Right atrium auricular region (tissue), 2 donors: ENCODE data around the gene ORAI2. TPM values are rescaled to one million over a fixed set of nuclear protein-coding genes. Genes with fewer than 3 reads are reported as not detected.
A peak's percentile ranks its signal among the peaks of the same experiment; 100 is the strongest.

Experiments
- DNase-seq: peaks from one replicate; pipeline ENCODE4 v3.0.0-alpha.2; 2019; ENCODE audit warnings: low spot score
- H3K27ac ChIP-seq, 2 donors: fragments of 200-600 bp; sonication (generic); 1 replicate in 1 of 2; 2 replicates in 1 of 2; pipeline ENCODE4 v1.5.1; 2016 to 2019
- H3K27me3 ChIP-seq, 2 donors: fragments of 200-600 bp; sonication (generic); one replicate each; pipeline versions ENCODE4 v1.5.1 to v1.6.0; 2017 to 2019
- H3K36me3 ChIP-seq: fragments of 200-600 bp; sonication (generic); one replicate; pipeline ENCODE4 v1.5.1; 2016
- H3K4me1 ChIP-seq, 2 donors: fragments of 200-600 bp; sonication (generic); one replicate each; pipeline versions ENCODE4 v1.5.1 to v1.6.0; 2017 to 2019
- H3K4me3 ChIP-seq, 2 donors: fragments of 200-600 bp; sonication (generic); 1 replicate in 1 of 2; 2 replicates in 1 of 2; pipeline ENCODE4 v1.5.1; 2017 to 2019; ENCODE audit warnings: mild to moderate bottlenecking in 1 of 2, moderate library complexity in 1 of 2
- H3K9me3 ChIP-seq, 2 donors: fragments of 200-600 bp; sonication (generic); one replicate each; pipeline ENCODE4 v1.5.1; 2019
- total RNA-seq, 2 donors: library from RNA; depleted of rRNA; stranded (reverse); fragments of >200 nt; gene quantifications; one replicate each; pipeline ENCODE4 v1.1.0, GENCODE V29; 2016
- TF ChIP-seq, protein P1 (sequence below), 2 donors: fragments of 200-600 bp; sonication (generic); IDR thresholded peaks; one replicate each; pipeline ENCODE4 v1.5.1; 2019; ENCODE audit warnings: antibody characterized with exemption in 2 of 2

Gene ORAI2
- total RNA-seq, 2 donors from 2014 or later, result 5.9 to 13.3 TPM

DNA sequence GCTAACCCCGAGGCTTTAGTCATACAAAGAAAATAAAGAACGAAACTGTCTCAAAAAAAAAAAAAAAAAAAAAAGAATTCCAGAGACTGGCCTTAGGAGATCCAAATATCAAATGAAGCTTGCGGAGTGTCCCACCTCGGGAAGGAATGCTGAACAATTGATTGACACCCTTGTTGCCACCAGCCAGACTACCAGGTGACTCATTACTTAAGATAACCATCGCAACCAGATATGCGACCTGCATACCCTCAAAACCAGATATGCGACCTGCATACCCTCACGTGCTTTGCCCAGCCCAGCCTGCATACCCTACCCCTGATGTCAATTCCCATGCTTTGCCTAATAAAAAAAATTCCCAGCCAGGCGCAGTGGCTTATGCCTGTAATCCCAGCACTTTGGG, 39.9 kb upstream of the ORAI2 start:
- Histone ChIP-seq H3K9me3 (no peaks in the 10 kb centered on the region), H3K27ac (no peak overlapping the region), H3K36me3 (no peaks in the 10 kb centered on the region), H3K27me3 (no peaks in the 10 kb centered on the region), H3K4me1 (peaks cover 0 to 10% of the 10 kb centered on the region in 2 donors), H3K4me3 (no peak overlapping the region)
- DNase-seq, result no peak
- TF ChIP-seq, protein P1, sequence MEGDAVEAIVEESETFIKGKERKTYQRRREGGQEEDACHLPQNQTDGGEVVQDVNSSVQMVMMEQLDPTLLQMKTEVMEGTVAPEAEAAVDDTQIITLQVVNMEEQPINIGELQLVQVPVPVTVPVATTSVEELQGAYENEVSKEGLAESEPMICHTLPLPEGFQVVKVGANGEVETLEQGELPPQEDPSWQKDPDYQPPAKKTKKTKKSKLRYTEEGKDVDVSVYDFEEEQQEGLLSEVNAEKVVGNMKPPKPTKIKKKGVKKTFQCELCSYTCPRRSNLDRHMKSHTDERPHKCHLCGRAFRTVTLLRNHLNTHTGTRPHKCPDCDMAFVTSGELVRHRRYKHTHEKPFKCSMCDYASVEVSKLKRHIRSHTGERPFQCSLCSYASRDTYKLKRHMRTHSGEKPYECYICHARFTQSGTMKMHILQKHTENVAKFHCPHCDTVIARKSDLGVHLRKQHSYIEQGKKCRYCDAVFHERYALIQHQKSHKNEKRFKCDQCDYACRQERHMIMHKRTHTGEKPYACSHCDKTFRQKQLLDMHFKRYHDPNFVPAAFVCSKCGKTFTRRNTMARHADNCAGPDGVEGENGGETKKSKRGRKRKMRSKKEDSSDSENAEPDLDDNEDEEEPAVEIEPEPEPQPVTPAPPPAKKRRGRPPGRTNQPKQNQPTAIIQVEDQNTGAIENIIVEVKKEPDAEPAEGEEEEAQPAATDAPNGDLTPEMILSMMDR (IDR thresholded peaks at IDR 0.05), result no peak

DNA sequence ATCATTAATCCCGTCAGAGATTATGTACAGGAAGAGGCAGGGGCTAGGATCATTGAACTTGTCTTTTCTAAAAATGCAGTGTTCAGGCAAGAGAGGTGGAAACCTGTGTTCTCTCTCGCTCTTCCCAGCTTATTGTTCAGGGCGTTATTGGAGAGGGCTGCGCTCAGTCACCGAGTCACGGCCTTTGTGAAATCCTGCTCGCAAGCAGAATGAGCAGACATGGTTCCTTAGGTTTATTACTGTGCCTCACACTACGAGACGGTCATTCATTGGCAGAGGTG, 37.8 kb upstream of the ORAI2 start:
- H3K27ac ChIP-seq, result peak overlapping the region; percentile 71 to 76
- peaks cover 0 to 10% of the 10 kb centered on the region in 2 donors for H3K4me1 ChIP-seq
- no peaks in the 10 kb centered on the region for H3K9me3 ChIP-seq
- TF ChIP-seq, protein P1 (IDR thresholded peaks at IDR 0.05), result no peak
- H3K4me3 ChIP-seq, result peak overlapping the region; percentile 61 to 86
- H3K27me3 ChIP-seq, result no peaks in the 10 kb centered on the region
- DNase-seq, result no peak
- H3K36me3 ChIP-seq, result peaks cover 12% of the 10 kb centered on the region

DNA sequence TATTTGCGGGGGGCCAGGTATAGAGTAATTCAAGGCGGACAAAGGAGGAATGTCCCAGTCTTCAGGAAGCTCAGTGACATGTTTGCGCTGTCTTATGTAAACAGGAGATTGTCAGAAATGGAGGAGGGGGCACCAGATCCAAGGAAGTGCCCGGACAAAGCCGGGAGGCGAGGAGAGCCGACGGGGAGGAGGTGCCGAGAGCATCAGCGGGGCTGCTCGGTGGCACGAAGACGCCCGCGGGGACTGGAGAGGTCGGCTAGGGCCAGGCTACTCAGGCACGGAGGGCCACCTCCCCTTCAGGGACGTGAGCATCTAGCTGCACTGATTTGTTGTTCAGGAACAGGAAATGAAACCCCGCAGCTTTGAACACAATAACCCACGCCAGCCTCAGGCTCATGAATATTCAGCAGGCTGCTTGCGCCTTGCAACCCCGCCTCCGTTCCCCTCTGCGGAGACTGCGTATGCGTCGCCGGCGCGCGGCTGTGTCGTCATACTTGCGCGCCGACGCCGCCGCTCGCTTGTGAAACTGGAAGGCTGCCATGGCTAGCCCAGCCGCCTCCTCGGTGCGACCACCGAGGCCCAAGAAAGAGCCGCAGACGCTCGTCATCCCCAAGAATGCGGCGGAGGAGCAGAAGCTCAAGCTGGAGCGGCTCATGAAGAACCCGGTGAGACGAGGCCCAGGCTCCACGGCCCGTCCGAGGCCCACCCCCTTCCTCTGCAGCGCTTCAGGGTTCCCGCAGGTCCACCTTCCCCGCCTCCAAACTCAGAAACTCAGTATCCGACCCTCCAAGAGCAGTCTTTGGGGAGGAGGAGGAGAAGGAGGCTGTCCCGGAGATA, 37.3 kb upstream of the ORAI2 start, which contains the start of gene PRKRIP1:
TSS of gene PRKRIP1 (plus strand) at position 491 of the 837 bp plus-strand sequence. CDS start at position 540, 49 bp downstream.
- TF ChIP-seq, protein P1 (IDR thresholded peaks at IDR 0.05), result no peak
- peak; percentile 91 for DNase-seq
- Histone ChIP-seq H3K9me3 (no peaks in the 10 kb centered on the region), H3K4me3 (peak within 1 kb of the TSS; percentile 61 to 86), H3K27me3 (no peaks in the 10 kb centered on the region), H3K36me3 (peaks cover 18% of the 10 kb centered on the region), H3K4me1 (peaks cover 0 to 10% of the 10 kb centered on the region in 2 donors), H3K27ac (peak within 1 kb of the TSS; percentile 71 to 76)

DNA sequence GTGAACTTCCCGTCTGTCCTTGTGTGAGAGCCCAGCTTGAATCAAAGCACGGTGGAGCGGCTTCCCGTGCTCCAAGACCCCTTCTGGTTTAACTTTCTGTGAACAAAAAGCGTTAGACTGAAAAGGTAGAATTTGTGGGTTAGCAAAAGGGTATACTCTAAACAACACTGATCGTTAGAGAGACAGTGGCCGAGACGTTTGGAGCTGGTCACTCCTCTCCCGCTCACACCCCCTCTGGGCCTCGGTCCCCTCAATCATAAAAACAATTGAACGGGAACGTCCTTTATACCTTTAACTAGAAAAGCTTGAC, 36.7 kb upstream of the ORAI2 start:
- Histone ChIP-seq H3K4me3 (peak overlapping the region; percentile 61 to 86), H3K4me1 (peaks cover 0 to 10% of the 10 kb centered on the region in 2 donors), H3K27ac (peak overlapping the region; percentile 71 to 76), H3K27me3 (no peaks in the 10 kb centered on the region), H3K36me3 (peaks cover 24% of the 10 kb centered on the region), H3K9me3 (no peaks in the 10 kb centered on the region)
- TF ChIP-seq, protein P1 (IDR thresholded peaks at IDR 0.05), result no peak
- DNase-seq, result no peak

DNA sequence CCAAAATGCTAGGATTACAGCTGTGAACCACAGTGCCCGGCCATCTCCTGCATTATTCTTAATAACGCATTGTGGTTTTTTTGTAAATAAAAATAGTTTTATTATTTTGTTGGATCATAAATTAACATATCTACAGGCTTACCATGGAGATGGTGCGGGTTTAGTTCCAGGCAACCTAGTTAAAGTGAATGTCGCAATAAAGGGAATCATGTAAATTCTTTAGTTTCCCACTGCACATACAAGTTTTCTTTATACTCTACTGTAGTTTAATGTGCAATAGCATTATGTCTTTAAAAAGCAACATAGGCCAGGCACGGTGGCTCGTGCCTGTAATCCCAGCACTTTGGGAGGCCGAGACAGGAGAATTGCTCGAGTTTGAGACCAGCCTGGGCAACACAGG, 34.8 kb upstream of the ORAI2 start:
- no peaks in the 10 kb centered on the region for H3K9me3 ChIP-seq
- H3K27me3 ChIP-seq, result no peaks in the 10 kb centered on the region
- TF ChIP-seq, protein P1 (IDR thresholded peaks at IDR 0.05), result no peak
- H3K27ac ChIP-seq, result no peak overlapping the region
- H3K36me3 ChIP-seq, result peaks cover 42% of the 10 kb centered on the region
- no peak for DNase-seq
- H3K4me3 ChIP-seq, result no peak overlapping the region
- peaks cover 0 to 10% of the 10 kb centered on the region in 2 donors for H3K4me1 ChIP-seq

DNA sequence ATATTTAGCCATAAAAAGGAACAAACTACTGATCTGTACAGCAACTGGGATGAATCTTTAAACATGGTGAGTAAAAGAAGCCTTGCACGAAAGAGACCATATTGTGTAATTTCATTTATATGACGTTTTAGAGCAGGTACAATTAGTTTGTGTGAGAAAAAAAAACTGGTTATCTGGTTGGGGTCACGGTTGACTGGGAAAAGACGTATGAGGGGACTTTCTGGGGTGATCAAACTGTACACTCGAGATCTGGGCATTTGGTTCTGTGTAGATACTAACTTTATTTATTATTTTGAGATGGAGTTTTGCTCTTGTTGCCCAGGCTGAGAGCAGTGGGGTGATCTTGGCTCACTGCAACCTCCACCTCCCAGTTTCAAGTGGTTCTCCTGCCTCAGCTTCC, 33.0 kb upstream of the ORAI2 start:
- no peaks in the 10 kb centered on the region for H3K27me3 ChIP-seq
- no peak for DNase-seq
- TF ChIP-seq, protein P1 (IDR thresholded peaks at IDR 0.05), result no peak
- peaks cover 0 to 10% of the 10 kb centered on the region in 2 donors for H3K4me1 ChIP-seq
- peaks cover 52% of the 10 kb centered on the region for H3K36me3 ChIP-seq
- no peak overlapping the region for H3K4me3 ChIP-seq
- H3K9me3 ChIP-seq, result no peaks in the 10 kb centered on the region
- H3K27ac ChIP-seq, result no peak overlapping the region
